PC-3 (cell line): ENCODE results near the gene SLC1A2. TPM values are rescaled to one million over a fixed set of nuclear protein-coding genes. Genes with fewer than 3 reads are reported as not detected.

Experiments used
- ATAC-seq: fragments of 200-7000 bp; cut with Tn5 transposase; 2 replicates; pipeline ENCODE4 v1.9.1; 2020; ENCODE audit warnings: mild to moderate bottlenecking, moderate library complexity
- BruUV-seq: library from RNA; stranded (reverse); fragments of 400-500 nt; replicated peaks from 2 replicates; lab custom pipeline; 2021; lab: Mats Ljungman, UMichigan
- CTCF ChIA-PET: fragments of 300-600 bp; sonication (Branson Sonifier 250); formaldehyde crosslinking; loops from one replicate; lab custom pipeline; 2022; ENCODE audit warnings: antibody characterized with exemption; lab: Charles Lee
- POLR2A ChIA-PET: fragments of 300-600 bp; sonication (Branson Sonifier 250); formaldehyde crosslinking; loops from one replicate; lab custom pipeline; 2022; ENCODE audit warnings: antibody characterized with exemption; ENCODE audit not compliant: unreplicated experiment; lab: Charles Lee
- DNase-seq: peaks from one replicate; pipeline ENCODE4 v3.0.0-alpha.2; 2015
- H2AFZ ChIP-seq: fragments of 300-600 bp; sonication (generic); 2 replicates; pipeline ENCODE4 v1.6.0; 2016; ENCODE audit warnings: antibody characterized with exemption, low read length
- H3F3A ChIP-seq: fragments of 300-600 bp; sonication (generic); one replicate; pipeline ENCODE4 v1.6.0; 2017; ENCODE audit warnings: antibody characterized with exemption, low read length, control low read depth, mild to moderate bottlenecking; ENCODE audit not compliant: unreplicated experiment
- H3K27ac ChIP-seq: fragments of 300-600 bp; sonication (generic); 2 replicates; pipeline ENCODE4 v1.5.1; 2016; ENCODE audit warnings: mild to moderate bottlenecking, low read length
- H3K27me3 ChIP-seq: fragments of 300-600 bp; sonication (generic); 2 replicates; pipeline ENCODE4 v1.6.1; 2016; ENCODE audit warnings: low read length, mixed read lengths
- H3K36me3 ChIP-seq: fragments of 300-600 bp; sonication (generic); 2 replicates; pipeline ENCODE4 v1.6.1; 2016; ENCODE audit warnings: low read depth, mixed run types, low read length, mixed read lengths
- H3K4me1 ChIP-seq: fragments of 300-600 bp; sonication (generic); 2 replicates; pipeline ENCODE4 v1.5.1; 2016; ENCODE audit warnings: low read length; ENCODE audit not compliant: insufficient read depth
- H3K4me2 ChIP-seq: fragments of 300-600 bp; sonication (generic); 2 replicates; pipeline ENCODE4 v1.6.0; 2016; ENCODE audit warnings: low read length
- H3K4me3 ChIP-seq: fragments of 300-600 bp; sonication (generic); 2 replicates; pipeline ENCODE4 v1.5.1; 2016; ENCODE audit warnings: mild to moderate bottlenecking, low read length, mixed read lengths
- H3K79me2 ChIP-seq: fragments of 300-600 bp; sonication (generic); 2 replicates; pipeline ENCODE4 v1.6.1; 2017; ENCODE audit warnings: low read length, mixed read lengths
- H3K9ac ChIP-seq: fragments of 300-600 bp; sonication (generic); 2 replicates; pipeline ENCODE4 v1.6.0; 2016; ENCODE audit warnings: mild to moderate bottlenecking, low read length
- H3K9me2 ChIP-seq: fragments of 300-600 bp; sonication (generic); replicated peaks from 2 replicates; pipeline ENCODE4 v1.6.1; 2016; ENCODE audit warnings: mixed run types, low read length, mixed read lengths
- H3K9me3 ChIP-seq: fragments of 300-600 bp; sonication (generic); 2 replicates; pipeline ENCODE4 v1.6.1; 2016; ENCODE audit warnings: low read length, mixed read lengths
- H4K20me1 ChIP-seq: fragments of 300-600 bp; sonication (generic); 2 replicates; pipeline ENCODE4 v1.6.1; 2016; ENCODE audit warnings: low read length, mixed read lengths
- EZH2 ChIP-seq: fragments of 300-600 bp; sonication (generic); IDR thresholded peaks from one replicate; pipeline ENCODE4 v1.6.1; 2017; ENCODE audit warnings: antibody characterized with exemption, mild to moderate bottlenecking, low read length; ENCODE audit not compliant: unreplicated experiment
- EZH2phosphoT487 ChIP-seq: fragments of 300-600 bp; sonication (generic); IDR thresholded peaks from 2 replicates; pipeline ENCODE4 v1.6.1; 2018; ENCODE audit warnings: mild to moderate bottlenecking, antibody characterized with exemption, low read length, borderline replicate concordance
- intact Hi-C: fragments of 100-400 bp; cut with micrococcal nuclease; formaldehyde crosslinking; loops from 2 replicates; pipeline ENCODE4 v1.9.0; 2023
- total RNA-seq: library from RNA; depleted of rRNA; stranded (reverse); fragments of >200 nt; gene quantifications from 2 replicates; pipeline ENCODE4 v1.2.3, GENCODE V29; 2014
- TF ChIP-seq, protein P1 (sequence below): fragments of 300-600 bp; sonication (generic); conservative IDR thresholded peaks from 2 replicates; pipeline ENCODE4 v1.5.1; 2017; ENCODE audit warnings: antibody characterized with exemption, low read depth, mild to moderate bottlenecking, low read length

The SLC1A2 gene
- total RNA-seq, 1 experiment from 2014 or later: 0.18 TPM

DNA sequence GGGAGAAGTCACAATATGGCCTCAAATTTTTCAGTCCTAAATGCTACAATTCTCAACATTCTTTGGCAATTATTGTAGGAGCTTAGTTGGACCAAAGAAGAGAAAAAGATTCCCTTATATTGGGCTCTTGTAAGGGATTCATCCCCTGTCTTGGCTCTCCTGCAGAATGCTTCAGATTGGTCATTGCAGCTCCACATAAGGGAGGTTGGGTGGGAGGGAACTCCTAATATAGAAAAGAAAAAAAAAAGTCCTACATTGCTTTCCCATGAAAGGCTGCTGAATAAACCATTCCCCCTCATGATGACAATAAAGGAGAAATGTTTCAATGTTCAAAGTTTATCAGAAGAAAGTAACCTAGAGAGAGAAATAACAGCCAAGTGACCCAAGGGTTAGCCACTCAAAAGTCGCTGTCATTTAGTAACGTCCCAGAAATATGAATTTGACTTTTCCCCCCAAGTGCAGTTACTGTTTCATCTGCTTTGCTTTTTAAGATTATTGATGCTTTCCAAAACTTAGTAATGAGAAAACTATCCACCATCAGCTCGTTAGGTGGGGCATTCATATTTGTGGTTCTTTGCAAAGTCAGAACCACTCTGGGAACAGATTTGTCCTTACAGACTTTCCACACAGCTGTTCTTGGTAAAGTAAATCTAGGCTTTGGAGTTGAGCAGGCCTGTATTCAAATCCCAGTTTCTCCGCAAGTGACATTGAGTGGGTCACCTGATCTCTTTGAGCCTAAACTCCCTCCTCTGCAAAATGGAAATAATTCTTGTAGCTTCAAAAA is 5.0 kb upstream of the SLC1A2 start:
- ChIA-PET CTCF (interaction anchor here (0.6 kb wide), 1 partner anchor 581 kb away, joined by 5 read pairs; no protein-coding TSS in a partner anchor), POLR2A (no interaction called here)
- DNase-seq (no peak), ATAC-seq (no peak)
- intact Hi-C loops: no loop called here
- Histone ChIP-seq H3K27me3 (peaks cover 97% of the 10 kb centered on the region), H3K27ac (no peak overlapping the region), H3K36me3 (no peaks in the 10 kb centered on the region), H4K20me1 (no peaks in the 10 kb centered on the region), H3K9ac (no peak overlapping the region), H3K4me2 (no peak overlapping the region), H3K79me2 (no peaks in the 10 kb centered on the region), H3K9me3 (no peaks in the 10 kb centered on the region), H3K4me3 (no peak overlapping the region), H2AFZ (no peak overlapping the region), H3K9me2 (no peaks in the 10 kb centered on the region), H3F3A (no peaks in the 10 kb centered on the region), H3K4me1 (no peaks in the 10 kb centered on the region)
- TF ChIP-seq, protein P1, sequence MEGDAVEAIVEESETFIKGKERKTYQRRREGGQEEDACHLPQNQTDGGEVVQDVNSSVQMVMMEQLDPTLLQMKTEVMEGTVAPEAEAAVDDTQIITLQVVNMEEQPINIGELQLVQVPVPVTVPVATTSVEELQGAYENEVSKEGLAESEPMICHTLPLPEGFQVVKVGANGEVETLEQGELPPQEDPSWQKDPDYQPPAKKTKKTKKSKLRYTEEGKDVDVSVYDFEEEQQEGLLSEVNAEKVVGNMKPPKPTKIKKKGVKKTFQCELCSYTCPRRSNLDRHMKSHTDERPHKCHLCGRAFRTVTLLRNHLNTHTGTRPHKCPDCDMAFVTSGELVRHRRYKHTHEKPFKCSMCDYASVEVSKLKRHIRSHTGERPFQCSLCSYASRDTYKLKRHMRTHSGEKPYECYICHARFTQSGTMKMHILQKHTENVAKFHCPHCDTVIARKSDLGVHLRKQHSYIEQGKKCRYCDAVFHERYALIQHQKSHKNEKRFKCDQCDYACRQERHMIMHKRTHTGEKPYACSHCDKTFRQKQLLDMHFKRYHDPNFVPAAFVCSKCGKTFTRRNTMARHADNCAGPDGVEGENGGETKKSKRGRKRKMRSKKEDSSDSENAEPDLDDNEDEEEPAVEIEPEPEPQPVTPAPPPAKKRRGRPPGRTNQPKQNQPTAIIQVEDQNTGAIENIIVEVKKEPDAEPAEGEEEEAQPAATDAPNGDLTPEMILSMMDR: no peak
- TF ChIP-seq EZH2phosphoT487: no peak
- TF ChIP-seq EZH2: no peak
- BruUV-seq: no TSS peak

DNA sequence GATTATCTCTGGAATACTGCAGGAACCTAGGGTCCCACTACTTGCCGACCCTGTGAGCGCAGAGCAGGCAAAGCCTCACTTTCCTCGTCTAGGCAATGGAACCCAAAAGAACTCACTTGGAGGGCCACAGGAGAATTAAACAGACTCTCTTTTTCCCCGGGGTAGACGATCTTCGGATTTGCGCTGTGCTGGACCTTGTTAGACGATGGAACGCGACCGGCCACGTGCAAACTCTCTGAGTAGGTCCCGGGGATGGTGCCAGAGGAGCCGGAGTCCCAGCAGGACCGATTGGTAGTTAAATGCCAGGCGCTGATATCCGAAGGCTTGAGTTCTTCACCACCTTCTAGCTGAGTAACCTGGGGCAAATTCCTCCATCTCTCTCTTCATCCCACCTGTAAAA is 1.0 kb upstream of the SLC1A2 start:
- Histone ChIP-seq H3K9me2 (no peaks in the 10 kb centered on the region), H3K79me2 (no peaks in the 10 kb centered on the region), H2AFZ (no peak overlapping the region), H3K9ac (no peak overlapping the region), H3K4me2 (no peak overlapping the region), H3F3A (no peaks in the 10 kb centered on the region), H3K36me3 (no peaks in the 10 kb centered on the region), H3K9me3 (no peaks in the 10 kb centered on the region), H4K20me1 (no peaks in the 10 kb centered on the region), H3K4me3 (no peak overlapping the region), H3K27me3 (peaks cover 99% of the 10 kb centered on the region), H3K4me1 (0 out of 2 replicates have a peak, but pooled peaks cover 3% of the 10 kb centered on the region), H3K27ac (no peak overlapping the region)
- no TSS peak for BruUV-seq
- POLR2A ChIA-PET: no interaction called here
- CTCF ChIA-PET: no interaction called here
- DNase-seq (no peak), ATAC-seq (no peak)
- intact Hi-C loops: no loop called here
- no peak for TF ChIP-seq EZH2
- TF ChIP-seq, protein P1: no peak
- TF ChIP-seq EZH2phosphoT487: no peak

DNA sequence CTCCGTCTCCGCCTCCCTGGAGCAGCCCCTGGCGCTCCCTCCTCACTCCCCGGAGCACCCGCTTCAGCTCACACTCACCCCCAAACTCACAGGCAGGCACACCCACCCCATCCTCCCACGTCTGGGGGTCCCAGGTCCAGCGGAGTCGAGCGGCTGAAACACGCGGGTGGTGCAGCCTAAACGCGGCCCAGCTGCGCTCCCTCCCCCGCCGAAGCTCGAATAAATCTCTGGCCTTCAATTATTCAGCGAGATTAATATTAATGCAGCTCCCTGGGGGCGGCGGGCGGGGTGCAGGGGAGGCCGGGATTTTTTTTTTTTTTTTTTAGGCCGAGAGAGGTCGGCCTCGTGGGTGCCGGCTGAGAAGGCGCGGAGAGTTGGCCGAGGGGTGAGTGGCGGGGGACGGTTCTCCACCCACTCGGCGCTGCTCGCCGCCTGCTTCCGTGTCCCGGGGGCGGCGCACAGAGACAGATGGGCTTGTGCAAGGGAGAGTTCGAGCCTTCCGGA is 524 bp upstream of the SLC1A2 start:
- no peaks in the 10 kb centered on the region for H3K9me3 ChIP-seq
- ATAC-seq (no peak), DNase-seq (no peak)
- ChIA-PET CTCF (no interaction called here), POLR2A (no interaction called here)
- H3K27ac ChIP-seq: no peak overlapping the region
- H4K20me1 ChIP-seq: no peaks in the 10 kb centered on the region
- no peaks in the 10 kb centered on the region for H3F3A ChIP-seq
- H3K4me1 ChIP-seq: 0 out of 2 replicates have a peak, but pooled peaks cover 3% of the 10 kb centered on the region
- H3K36me3 ChIP-seq: no peaks in the 10 kb centered on the region
- peak overlapping the region; percentile 59; the same call in 1 of the 2 replicates for H3K4me3 ChIP-seq
- H3K79me2 ChIP-seq: no peaks in the 10 kb centered on the region
- H3K27me3 ChIP-seq: peaks cover 99% of the 10 kb centered on the region
- BruUV-seq: no TSS peak
- H2AFZ ChIP-seq: 0 out of 2 replicates have a peak overlapping the region, but pooled peaks have one; percentile 45
- no peak overlapping the region for H3K9ac ChIP-seq
- intact Hi-C loops: no loop called here
- TF ChIP-seq, protein P1: no peak
- no peak for TF ChIP-seq EZH2
- TF ChIP-seq EZH2phosphoT487: no peak
- peak overlapping the region; percentile 81 for H3K4me2 ChIP-seq
- H3K9me2 ChIP-seq: no peaks in the 10 kb centered on the region
